T-helper 1 cell (primary cell): ENCODE results near the gene GNA15.
"Not testable (repeated sequence)": the region's sequence is repeated elsewhere in the genome, so short reads cannot be mapped to it uniquely, and the experiment has no call there.

Experiments used
- DNase-seq, 5 donors: peaks; one replicate each; pipeline ENCODE4 v3.0.0-alpha.2; 2012 to 2020

Gene GNA15

DNA sequence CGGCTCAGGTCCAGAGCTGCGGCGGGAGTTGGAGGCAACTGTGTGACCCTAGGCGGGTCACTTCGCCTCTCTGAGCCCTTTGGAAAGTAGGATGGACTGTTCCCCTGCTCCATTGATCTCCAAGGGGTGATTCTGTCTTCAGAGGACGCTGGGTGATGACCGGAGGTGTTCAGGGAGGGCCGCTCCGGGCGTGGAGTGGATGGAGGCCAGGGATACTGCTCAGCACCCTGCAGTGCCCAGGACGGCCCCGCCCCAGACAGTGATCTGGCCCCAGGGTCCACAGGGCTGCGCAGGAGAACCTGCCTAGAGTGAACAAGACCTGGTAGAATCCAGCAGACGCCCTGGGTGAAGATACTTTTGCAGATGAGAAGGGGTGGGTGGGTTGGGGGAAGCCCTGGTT lies 56.9 kb downstream of the GNA15 start:
- no peak for DNase-seq

DNA sequence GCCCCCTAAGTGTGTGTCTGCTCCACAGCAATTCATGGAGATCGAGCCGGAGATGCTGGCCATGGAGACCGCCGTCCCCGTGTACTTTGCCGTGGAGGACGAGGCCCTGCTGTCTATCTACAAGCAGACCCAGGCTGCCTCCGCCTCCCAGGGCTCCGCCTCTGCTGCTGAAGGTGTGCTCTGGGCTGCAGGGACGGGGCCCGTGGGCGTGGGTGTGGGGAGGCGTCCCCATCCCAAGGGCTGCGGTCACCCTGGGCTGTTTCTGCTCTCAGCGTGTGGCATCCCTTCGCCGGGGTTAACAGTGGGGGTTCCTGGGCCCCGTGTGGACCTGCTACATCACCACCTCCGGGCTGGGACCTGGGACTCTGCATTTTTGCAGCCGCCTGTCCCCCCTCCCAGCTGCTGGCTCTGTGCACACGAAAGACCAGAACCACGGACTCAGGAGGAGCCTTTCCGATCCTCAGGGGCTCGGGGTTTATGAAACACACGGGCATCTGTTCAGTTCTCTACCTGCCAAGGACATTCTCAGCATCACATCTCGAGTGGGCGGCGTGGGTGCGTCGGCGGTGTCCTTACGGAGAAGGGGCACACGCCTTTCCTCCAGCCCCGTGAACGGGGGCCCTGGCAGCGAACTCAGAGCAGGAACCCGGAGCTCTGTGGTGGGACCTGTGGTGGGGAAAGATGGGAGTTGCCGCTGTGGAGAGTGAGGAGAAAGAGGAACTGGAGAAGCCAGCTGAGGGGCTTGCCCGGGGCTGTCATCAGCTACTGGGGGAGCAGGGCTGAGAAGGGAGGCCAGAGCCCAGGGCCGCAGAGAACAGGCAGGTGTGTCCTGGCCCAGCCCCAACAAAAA lies 57.6 kb downstream of the GNA15 start:
- DNase-seq, result no peak

DNA sequence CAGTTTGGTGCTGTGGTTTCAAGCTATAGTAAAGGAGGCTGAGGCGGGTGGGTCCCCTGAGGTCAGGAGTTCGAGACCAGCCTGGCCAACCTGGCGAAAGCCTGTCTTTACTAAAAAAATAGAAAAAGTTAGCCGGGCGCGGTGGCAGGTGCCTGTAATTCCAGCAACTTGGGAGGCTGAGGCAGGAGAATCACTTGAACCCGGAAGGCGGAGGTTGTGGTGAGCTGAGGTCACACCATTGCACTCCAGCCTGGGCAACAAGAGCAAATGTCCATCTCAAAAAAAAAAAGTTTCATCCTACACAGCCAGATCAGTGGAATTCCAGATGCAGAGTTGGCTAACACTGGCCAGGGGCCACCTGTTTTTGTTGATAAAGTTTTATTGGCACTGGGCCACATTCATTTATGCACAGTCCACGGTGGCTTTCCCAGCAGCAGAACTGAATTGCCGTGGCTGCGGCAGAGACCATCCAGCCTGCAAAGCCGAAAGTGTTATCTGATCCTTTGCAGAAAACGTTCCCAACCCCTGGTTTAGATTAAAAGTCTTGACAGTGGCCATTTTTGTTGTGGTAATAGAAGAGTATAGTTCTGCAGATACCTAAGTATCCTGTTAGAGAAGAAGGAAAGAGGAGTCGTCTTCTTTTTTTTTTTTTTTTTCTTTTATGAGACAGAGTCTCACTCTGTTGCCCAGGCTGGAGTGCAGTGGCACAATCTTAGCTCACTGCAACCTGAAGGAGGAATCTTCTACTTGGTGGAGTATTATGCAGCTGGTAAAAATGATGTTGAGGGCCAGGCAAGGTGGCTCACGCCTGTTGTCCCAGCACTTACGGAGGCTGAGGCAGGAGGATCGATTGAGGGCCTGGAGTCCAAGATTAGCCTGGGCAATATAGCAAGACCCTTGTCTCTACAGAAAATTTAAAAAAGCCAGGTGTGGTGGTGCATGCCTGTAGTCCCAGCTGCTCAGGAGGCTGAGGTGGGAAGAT lies 58.6 kb downstream of the GNA15 start:
- DNase-seq, result no peak

DNA sequence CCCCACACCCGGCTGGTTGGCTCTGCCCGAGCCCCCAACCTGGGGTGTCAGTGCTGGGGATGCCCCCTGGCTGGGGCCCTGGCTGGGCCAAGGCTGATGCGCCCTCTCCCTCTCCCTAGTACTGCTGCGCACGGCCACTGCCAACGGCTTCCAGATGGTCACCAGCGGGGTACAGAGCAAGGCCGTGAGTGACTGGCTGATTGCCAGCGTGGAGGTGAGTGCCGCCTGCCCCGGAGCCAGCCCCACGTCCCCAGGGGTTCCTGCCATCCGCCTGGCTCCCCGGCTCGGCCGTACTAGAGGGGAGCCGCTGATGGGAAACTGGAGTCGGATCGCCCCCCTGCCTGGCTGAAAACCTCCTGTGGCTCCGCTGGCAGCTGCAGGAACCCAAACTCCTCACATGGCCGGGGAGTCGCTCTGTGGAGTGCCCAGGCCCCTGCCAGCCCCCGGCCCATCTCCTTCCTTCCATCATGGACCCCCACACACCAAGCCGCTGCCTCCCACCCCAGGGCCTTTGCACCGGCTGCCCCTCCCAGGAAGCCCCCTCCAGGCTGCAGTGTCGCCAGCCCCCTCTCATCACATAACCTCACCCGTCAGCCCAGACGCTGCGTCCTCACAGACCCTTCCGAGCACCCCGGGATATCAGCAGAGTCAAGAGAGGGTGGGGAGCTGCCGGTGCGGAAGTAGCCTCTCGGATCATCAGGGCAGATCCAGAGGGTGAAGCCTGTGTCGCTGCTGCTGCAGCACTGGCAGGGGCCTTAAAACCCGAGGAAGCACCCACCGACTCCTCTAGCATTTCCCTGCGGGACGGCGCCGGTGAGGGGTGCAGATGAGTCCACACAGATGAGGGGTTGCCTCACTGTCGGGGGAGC lies 60.5 kb downstream of the GNA15 start:
- no peak for DNase-seq

DNA sequence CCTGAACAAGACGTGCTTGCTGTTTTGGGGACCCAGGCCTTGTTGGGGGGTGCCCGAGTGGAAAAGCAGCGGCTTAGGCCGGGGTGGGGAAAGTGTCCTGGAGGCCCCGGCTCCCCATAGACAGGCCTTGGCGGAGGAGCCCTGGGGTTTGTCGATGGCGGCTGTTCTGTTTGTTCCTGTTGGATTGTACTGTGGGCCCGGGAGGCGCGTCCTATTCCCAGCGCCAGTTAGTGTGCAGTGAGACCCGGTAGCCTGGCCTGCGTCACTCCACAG lies 61.0 kb downstream of the GNA15 start:
- DNase-seq, result no peak

DNA sequence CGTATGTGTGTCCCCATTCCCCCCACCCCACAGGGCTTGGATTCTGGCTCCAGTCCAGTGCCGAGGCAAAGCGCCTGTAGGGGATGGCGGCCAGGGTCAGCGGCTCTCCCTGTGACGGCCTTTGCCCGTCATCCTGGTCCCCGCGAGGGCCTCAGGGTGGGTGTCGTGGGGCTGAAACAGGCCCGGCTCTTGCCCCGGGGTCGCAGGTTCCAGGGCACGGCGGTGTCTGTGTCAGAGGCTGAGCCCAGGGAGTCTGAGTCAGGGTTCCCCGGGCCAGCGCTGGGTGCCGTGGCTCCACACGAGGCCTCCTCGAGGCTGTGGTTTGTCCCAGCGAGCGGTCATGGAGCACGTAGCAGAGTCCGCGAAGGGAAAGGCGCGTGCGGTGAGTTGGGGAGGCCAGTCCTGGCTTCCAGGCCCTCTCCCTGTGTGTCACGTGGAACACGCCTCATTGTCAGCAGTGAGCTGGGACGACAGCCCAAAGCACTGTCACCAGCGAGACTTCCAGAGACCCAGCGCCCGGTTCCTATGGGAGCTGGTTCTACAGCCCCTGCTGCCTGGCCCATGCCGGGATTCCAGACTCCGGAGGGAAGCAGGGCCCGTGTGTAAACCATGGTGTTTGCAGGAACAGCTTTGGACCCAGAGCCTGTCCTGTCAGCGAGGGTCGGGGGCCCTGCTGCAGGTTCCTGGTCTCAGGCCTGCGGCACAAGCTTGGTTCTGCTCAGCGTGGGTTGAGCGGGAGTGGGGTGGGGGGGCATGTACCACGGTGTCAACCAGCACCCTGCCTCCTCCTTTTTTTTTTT lies 63.3 kb downstream of the GNA15 start:
- DNase-seq, result no peak

DNA sequence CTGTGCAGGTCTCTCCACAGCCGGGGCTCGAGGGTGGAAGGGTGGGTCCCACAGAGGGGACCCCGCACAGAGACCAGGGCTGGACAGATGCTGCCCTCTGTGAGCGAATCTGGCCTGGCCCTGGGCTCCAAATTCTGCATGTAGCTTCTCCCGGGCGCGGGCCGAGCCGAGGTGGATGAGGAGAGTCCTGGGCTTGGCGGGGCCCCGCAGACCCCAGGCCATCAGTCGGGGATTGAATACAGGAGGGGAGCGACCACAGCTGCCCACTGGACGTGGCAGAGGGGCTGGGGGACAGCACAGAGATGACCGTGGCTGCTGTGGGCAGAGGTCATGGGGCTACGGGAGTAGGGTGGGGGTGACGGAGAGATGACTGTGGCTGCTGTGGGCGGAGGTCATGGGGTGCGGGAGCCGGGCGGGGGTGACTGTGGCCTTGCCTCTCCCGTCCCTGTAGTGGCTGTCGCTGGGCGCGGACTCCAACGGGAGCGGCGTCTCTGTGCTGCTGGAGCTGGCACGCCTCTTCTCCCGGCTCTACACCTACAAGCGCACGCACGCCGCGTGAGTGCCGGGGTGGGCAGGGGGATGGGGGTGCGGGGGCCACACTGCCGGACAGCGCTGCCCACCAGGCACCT lies 65.4 kb downstream of the GNA15 start:
- no peak for DNase-seq

DNA sequence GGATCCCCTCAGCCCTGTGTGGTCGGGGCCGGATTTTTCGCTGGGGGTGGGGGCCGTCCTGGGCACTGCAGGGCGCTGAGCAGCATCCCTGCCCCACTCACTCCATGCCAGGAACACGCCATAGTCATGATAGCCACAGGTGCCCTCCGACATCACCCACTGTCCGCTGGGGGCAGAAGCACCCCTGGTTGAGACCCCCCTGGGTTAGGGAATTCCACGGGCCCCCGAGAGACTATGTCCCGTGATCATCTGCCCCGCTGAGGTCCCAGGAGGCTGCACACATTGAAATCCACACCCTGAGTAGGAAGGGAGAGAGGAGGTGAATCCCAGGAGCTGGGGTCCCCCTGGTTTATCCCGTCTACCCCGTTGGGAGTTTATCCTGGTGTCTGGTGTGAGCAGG lies 66.1 kb downstream of the GNA15 start:
- DNase-seq, result no peak

DNA sequence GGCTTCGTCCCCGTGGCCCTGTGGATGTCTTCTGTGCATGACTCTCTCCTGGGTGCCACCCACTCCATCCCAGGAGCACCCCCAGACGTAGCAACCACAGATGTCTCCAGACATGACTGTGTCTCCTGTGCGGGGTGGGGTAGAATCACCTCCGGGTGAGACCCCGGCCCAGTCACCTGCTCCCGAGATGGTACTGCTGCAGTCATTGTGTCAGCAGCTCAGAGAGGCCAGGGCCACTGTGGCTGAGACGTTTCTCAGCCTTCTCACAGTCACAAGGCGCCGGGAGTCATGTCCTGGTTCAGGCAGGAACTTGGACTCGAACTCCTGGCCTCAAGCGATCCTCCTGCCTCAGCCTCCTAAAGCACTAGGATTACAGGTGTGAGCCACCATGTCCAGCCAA lies 66.5 kb downstream of the GNA15 start:
- no peak for DNase-seq

DNA sequence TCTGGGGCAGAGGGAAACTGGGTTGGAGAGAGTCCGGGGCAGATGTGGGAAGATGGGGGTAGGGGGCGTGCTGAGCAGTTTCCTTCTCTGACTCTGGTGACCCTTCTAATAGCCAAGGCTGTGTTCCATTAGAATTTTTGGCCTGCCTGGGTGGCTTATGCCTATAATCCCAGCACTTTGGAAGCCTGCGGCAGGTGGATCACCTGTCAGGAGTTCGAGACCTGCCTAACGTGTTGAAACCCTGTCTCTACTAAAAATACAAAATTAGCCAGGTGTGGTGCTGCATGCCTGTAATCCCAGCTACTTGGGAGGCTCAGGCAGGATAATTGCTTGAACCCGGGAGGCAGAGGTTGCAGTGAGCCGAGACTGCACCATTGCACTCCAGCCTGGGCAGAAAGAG lies 67.1 kb downstream of the GNA15 start:
- not testable (repeated sequence) for DNase-seq

DNA sequence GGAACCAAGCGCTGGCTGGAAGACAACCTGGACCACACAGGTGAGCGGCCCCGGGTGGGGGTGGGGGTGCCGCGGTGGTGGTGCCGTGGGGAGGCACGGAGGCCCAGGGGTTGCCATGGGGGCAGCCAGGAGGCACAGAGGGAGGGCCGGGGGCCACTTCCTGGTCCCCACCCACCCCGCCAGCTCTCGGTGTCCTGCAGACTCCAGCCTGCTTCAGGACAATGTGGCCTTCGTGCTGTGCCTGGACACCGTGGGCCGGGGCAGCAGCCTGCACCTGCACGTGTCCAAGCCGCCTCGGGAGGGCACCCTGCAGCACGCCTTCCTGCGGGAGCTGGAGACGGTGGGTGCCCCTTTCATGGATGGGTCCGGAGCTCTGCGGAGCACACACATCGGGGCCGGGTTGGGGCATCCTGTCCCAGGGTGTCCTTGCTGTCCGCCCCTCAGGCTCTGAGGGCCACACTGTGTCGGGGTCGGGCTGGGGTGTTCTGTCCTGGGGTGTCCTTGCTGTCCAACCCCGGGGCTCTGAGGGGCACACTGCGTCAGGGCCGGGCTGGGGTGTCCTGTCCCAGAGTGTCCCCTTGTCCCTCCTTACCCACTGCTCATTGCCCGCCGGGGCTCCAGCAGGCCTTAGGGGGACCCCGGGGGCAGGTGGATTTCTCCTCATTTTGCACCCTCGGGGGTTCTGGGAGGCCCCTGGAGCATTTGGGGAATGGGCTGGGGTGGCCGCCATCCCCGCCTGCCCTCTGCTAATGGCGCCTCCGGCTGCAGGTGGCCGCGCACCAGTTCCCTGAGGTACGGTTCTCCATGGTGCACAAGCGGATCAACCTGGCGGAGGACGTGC lies 68.2 kb downstream of the GNA15 start:
- no peak for DNase-seq

DNA sequence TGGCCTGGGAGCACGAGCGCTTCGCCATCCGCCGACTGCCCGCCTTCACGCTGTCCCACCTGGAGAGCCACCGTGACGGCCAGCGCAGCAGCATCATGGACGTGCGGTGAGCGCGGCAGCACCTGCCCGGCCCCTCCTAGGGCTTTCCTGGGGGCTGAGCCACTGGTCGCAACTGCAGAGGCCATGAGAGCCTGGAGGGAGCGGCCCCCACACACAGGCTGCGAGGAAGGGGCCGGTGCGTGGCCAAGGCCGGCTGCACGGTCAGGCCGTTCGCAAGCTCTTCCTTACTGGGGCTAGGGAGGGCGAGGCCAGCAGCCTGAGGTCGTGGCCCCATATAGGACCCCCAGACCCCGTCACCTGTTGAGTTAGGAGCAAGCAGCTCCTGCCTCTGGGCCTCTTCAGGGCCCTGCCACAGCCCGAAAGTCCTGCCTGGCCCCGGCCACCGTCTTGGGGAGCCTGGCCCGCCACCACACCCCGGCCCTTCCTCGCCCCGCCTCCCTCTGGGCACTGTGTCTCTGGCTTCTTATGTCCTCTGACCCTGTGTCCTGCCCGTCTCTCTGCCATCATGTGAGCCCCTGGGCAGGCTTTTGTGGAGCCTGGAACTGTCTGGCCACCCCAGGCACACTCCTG lies 68.9 kb downstream of the GNA15 start:
- no peak for DNase-seq

DNA sequence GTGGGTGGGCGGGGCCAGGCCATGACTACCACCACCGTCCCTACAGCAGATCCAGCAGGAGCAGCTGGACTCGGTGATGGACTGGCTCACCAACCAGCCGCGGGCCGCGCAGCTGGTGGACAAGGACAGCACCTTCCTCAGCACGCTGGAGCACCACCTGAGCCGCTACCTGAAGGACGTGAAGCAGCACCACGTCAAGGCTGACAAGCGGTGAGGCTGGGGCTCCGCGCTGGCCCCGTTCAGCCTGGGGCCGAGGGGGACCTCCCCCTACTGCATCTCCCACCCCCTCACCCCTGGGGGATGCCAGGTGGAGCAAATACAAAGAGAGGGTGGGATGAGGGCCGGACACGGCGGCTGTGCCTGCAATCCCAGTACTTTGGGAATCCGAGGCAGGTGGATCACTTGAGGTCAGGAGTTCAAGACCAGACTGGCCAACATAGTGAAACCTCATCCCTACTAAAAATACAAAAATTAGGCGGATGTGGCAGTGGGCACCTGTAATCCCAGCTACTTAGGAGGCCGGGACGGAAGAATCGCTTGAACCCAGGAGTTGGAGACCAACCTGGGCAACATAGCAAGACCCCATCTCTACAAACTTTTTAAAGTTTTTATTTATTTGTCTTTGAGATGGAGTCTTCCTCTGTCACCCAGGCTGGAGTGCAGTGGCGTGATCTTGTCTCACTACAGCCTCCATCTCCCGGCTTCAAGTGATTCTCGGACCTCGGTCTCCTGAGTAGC lies 70.6 kb downstream of the GNA15 start:
- DNase-seq, result no peak

DNA sequence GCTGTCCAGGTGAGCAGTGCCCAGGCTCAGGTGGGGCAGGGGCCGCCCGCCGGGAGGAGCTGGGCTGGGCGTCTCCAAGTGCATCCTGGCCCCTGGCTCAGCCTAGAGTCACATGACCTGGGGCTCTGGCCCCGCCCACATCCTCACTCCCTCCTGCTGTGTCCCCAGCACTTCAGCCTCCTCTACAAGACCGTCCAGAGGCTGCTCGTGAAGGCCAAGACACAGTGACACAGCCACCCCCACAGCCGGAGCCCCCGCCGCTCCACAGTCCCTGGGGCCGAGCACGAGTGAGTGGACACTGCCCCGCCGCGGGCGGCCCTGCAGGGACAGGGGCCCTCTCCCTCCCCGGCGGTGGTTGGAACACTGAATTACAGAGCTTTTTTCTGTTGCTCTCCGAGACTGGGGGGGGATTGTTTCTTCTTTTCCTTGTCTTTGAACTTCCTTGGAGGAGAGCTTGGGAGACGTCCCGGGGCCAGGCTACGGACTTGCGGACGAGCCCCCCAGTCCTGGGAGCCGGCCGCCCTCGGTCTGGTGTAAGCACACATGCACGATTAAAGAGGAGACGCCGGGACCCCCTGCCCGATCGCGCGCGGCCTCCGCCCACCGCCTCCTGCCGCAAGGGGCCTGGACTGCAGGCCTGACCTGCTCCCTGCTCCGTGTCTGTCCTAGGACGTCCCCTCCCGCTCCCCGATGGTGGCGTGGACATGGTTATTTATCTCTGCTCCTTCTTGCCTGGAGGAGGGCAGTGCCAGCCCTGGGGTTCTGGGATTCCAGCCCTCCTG lies 71.8 kb downstream of the GNA15 start:
- DNase-seq, result no peak

DNA sequence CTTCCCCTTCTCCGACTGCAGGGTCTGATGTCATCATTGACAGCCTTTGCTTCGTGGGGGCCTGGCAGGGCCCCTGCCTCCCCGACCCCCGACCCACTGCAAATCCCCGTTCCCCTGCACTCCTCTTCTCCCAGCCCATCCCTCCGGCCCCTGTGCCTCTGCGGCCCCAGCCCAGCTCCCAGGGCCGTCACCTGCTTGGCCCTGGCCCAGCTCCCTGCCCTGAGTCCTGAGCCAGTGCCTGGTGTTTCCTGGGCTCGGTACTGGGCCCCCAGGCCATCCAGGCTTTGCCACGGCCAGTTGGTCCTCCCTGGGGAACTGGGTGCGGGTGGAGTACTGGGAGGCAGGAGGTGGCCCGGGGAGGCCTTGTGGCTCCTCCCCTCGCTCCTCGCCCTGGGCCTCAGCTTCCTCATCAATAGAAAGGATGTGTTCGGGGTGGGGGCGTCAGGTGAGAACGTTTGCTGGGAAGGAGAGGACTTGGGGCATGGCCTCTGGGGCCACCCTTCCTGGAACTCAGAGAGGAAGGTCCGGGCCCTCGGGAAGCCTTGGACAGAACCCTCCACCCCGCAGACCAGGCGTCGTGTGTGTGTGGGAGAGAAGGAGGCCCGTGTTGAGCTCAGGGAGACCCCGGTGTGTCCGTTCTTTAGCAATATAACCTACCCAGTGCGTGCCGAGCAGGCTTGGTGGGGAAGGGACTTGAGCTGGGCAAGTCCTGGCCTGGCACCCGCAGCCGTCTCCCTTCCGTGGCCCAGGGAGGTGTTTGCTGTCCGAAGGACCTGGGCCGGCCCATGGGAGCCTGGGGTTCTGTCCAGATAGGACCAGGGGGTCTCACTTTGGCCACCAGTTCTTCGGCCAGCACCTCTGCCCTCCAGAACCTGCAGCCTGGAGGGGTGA lies 72.7 kb downstream of the GNA15 start:
- no peak for DNase-seq

DNA sequence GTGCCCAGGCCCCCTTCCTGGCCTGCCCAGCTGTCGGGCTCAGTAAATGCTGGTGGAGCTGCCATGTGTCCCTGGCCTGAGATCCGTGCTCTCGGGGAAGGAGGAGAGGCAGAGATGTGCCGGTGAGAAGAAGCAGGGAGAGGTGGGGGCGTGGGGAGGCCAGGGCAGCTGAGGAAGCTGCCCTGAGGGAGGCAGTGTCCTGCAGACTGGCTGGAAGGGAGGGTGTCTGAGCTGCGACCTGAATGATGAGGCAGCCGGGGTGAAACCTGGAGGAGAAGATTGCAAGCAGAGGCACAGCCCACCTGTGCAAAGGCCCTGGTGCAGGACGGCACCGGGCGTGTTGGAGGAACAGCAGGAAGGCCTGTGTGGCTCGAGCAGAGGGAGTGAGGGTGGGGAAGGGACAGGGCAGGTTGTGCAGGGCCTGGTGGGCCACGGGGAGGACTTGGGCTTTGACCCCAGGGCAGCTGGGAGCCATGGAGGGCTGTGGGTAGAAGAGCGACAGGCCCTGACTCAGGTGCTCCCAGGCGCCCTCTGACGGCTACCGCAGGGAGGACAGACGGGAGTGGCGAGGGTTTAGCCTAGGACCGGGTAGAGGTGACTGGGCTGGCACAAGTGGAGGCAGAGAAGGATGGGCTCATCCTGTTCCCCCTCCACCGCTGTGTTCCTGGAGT lies 74.6 kb downstream of the GNA15 start:
- peak in 4 of 5 donors; percentile 44 to 57 (median 52) for DNase-seq

DNA sequence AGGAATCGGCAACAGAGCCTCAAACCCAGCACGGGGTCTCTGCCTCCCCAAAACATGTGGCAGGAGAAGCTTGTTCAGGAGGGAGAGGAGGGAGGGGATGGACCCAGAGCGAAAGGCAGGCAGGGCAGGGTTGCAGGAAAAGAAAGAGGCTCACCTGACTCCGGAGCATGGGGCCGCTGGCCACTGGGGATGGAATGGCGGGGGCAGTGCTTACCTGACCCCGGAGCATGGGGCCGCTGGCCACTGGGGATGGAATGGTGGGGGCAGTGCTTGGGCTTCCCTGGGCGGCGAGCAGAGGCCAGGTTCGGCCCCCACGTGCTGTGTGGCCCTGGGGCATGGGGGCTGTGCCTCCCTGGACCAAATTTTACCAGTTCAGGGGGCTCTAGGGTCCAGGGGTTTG lies 75.4 kb downstream of the GNA15 start:
- no peak for DNase-seq
